ENCODE measurements around the gene MRPL58. TPM values are rescaled to one million over a fixed set of nuclear protein-coding genes. Genes with fewer than 3 reads are reported as not detected.

MRPL58 gene
- total and polyA plus RNA-seq, 12 donors, result 38.7 to 120 (median 58.9) TPM

- Histone ChIP-seq H3K4me3 (peak overlapping the region in 1 of 4 donors; percentile 69), H3K36me3 (replicated peaks in 1 of 2) (no peaks in the 10 kb centered on the region), H3K9me3 (replicated peaks in 1 of 3) (no peaks in the 10 kb centered on the region), H3K27me3 (peaks cover 5% of the 10 kb centered on the region), H3K27ac (peak overlapping the region in 2 of 5 donors; percentile 38 to 52), H3K4me1 (replicated peaks in 1 of 2) (peaks cover 0 to 13% of the 10 kb centered on the region in 2 donors)
- intact Hi-C loops (cut with DNase I), result loop anchor here in 1 of 2 donors (10.0 kb wide), 1 partner anchor 64 kb away; no protein-coding TSS in a partner anchor
- 76 to 88% (median 81%) methylated on average over 8 of the region's 8 CpGs for WGBS, 4 donors
- TF ChIP-seq CTCF (IDR thresholded peaks at IDR 0.05) (no peak), POLR2A (IDR thresholded peaks at IDR 0.05) (no peak)
- DNase-seq, result no peak
Observed at GRCh38 chr17:74971069-74971841, 41.2 kb upstream of the MRPL58 start.

DNA sequence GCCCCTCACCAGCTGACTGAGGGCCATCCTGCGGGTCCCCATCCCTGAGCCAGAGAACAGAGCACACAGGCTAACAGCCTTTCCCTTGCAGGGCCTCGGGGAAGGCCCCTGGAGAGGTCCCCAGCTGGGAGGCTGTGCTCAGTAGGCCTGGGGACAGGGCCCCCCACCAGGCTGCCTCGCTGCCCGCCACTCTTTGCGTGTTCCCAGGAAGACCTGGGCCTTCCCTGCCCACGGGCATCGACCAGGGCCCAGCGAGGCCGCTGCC is 40.7 kb upstream of the MRPL58 start:
- 33 to 65% methylated on average over 9 of the region's 9 CpGs; no CpG with 5 or more reads in 2 of the 4 donors for WGBS, 4 donors

GRCh38 chr17:74972107-74972972 is 40.1 kb upstream of the MRPL58 start, which contains the start of gene HID1:
Gene HID1 (minus strand): TSS chr17:74972759. CDS start chr17:74972656, 103 bp downstream.
- Histone ChIP-seq H3K36me3 (replicated peaks in 1 of 2) (no peaks in the 10 kb centered on the region), H3K27me3 (peaks cover 5% of the 10 kb centered on the region), H3K4me1 (replicated peaks in 1 of 2) (peaks cover 0 to 13% of the 10 kb centered on the region in 2 donors), H3K27ac (peak within 1 kb of the TSS in 2 of 5 donors; percentile 38 to 52), H3K4me3 (peak within 1 kb of the TSS in 2 of 4 donors; percentile 19 to 69), H3K9me3 (replicated peaks in 1 of 3) (no peaks in the 10 kb centered on the region)
- TF ChIP-seq CTCF (IDR thresholded peaks at IDR 0.05), result no peak
- TF ChIP-seq POLR2A (IDR thresholded peaks at IDR 0.05), result no peak
- peak in 6 of 7 donors; percentile 45 to 79 (median 60) for DNase-seq
- intact Hi-C loops (cut with DNase I), result loop anchor here in 1 of 2 donors (10.0 kb wide), 1 partner anchor 62 kb away; no protein-coding TSS in a partner anchor
- WGBS, 4 donors, result 2 to 9% (median 4%) methylated on average over 28 to 95 of the region's 95 CpGs

More for the DNA sequence above, 40.7 kb upstream of the MRPL58 start:
- H3K27ac ChIP-seq, result peak overlapping the region in 2 of 5 donors; percentile 38 to 52
- no peaks in the 10 kb centered on the region for H3K9me3 ChIP-seq (replicated peaks in 1 of 3)
- TF ChIP-seq POLR2A (IDR thresholded peaks at IDR 0.05) (no peak), CTCF (IDR thresholded peaks at IDR 0.05) (no peak)
- intact Hi-C loops (cut with DNase I), result loop anchor here in 1 of 2 donors (10.0 kb wide), 1 partner anchor 63 kb away; no protein-coding TSS in a partner anchor
- H3K4me1 ChIP-seq (replicated peaks in 1 of 2), result peaks cover 0 to 13% of the 10 kb centered on the region in 2 donors
- peak overlapping the region in 1 of 4 donors; percentile 69 for H3K4me3 ChIP-seq
- DNase-seq, result no peak
- peaks cover 5% of the 10 kb centered on the region for H3K27me3 ChIP-seq
- H3K36me3 ChIP-seq (replicated peaks in 1 of 2), result no peaks in the 10 kb centered on the region

DNA sequence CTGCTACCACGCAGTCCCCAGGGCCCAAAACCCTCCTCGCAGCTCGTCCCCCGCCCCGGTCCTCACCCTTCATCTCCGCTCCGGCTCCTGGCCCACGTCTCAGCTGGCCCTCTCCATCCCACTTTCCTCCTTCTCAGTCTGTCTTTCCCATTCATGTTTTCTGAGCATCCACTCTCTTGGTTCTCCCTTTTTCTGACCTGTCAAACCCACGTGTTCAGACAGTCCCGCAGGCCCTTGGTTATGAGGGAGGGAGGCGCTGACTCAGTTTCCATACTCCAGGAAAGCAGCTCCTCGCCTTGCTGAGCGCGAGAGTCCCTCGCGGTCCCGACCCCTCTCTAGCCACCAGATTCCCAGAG is 39.5 kb upstream of the MRPL58 start:
- Histone ChIP-seq H3K36me3 (replicated peaks in 1 of 2) (no peaks in the 10 kb centered on the region), H3K4me1 (replicated peaks in 1 of 2) (peaks cover 0 to 13% of the 10 kb centered on the region in 2 donors), H3K27ac (no peak overlapping the region), H3K4me3 (peak overlapping the region in 2 of 4 donors; percentile 19 to 69), H3K9me3 (replicated peaks in 1 of 3) (no peaks in the 10 kb centered on the region), H3K27me3 (peaks cover 5% of the 10 kb centered on the region)
- 12 to 20% (median 13%) methylated on average over 16 to 17 of the region's 17 CpGs for WGBS, 4 donors
- intact Hi-C loops (cut with DNase I), result loop anchor here in 1 of 2 donors (10.0 kb wide), 1 partner anchor 62 kb away; no protein-coding TSS in a partner anchor
- DNase-seq, result no peak
- TF ChIP-seq CTCF (IDR thresholded peaks at IDR 0.05) (no peak), POLR2A (IDR thresholded peaks at IDR 0.05) (no peak)
